Body of pancreas (tissue), 4 donors: ENCODE measurements around the gene SOCS3.

Source experiments
- POLR2A ChIP-seq, 3 donors: fragments of 450-650 bp; IDR thresholded peaks; one replicate each; pipeline ENCODE4 v1.6.1; 2016; ENCODE audit warnings: antibody characterized with exemption in 3 of 3, mild to moderate bottlenecking in 2 of 3
- TF ChIP-seq, protein P1 (sequence below), 7 experiments: fragments of 450-650 bp in 4 of 7; fragments of 200-600 bp in 3 of 7; sonication (generic) in 3 of 7; IDR thresholded peaks; one replicate each; pipeline ENCODE4 v1.5.1; 2016 to 2019; ENCODE audit warnings: antibody characterized with exemption in 7 of 7

DNA sequence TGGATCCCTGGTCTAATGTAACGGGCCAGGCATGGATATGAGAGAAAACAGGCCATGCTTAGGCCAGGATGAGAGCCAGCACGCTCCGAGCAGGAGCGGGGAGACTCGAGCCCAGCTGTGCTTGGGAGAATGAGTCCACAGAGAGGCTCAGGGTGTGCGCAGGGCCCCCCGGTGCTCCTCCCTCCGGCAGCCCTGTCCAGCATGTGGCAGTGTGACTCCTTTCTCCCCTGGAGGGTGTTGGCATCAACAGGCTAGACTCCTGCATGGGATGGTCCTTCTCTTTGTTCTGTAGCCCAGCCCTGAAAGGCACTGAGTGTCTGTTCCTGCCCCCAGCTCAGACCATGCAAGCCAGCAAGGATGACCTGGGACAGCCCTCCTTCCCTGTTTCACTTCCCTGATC lies 42.0 kb upstream of the SOCS3 start:
- TF ChIP-seq, protein P1, sequence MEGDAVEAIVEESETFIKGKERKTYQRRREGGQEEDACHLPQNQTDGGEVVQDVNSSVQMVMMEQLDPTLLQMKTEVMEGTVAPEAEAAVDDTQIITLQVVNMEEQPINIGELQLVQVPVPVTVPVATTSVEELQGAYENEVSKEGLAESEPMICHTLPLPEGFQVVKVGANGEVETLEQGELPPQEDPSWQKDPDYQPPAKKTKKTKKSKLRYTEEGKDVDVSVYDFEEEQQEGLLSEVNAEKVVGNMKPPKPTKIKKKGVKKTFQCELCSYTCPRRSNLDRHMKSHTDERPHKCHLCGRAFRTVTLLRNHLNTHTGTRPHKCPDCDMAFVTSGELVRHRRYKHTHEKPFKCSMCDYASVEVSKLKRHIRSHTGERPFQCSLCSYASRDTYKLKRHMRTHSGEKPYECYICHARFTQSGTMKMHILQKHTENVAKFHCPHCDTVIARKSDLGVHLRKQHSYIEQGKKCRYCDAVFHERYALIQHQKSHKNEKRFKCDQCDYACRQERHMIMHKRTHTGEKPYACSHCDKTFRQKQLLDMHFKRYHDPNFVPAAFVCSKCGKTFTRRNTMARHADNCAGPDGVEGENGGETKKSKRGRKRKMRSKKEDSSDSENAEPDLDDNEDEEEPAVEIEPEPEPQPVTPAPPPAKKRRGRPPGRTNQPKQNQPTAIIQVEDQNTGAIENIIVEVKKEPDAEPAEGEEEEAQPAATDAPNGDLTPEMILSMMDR (IDR thresholded peaks at IDR 0.05) = no peak
- no peak for TF ChIP-seq POLR2A (IDR thresholded peaks at IDR 0.05)
